ENCODE results near the gene FKBP4. TPM values are rescaled to one million over a fixed set of nuclear protein-coding genes. Genes with fewer than 3 reads are reported as not detected.

FKBP4 gene
- total and polyA plus RNA-seq, 2 of the 13 experiments (the other 11 are each of a cell fraction or from before 2014, with no cell fraction given) = 25.7 to 66.1 TPM

GRCh38 chr12:2783936-2784600 is 10.7 kb upstream of the FKBP4 start (continued):
- TF ChIP-seq THAP7 (CRISPR knock-in tag; IDR thresholded peaks at IDR 0.05) (no peak), ZNF629 (CRISPR knock-in tag; conservative IDR thresholded peaks at IDR 0.05) (no peak), ZNF740 (CRISPR knock-in tag; IDR thresholded peaks at IDR 0.05) (no peak), ZNF558 (CRISPR knock-in tag; IDR thresholded peaks at IDR 0.05; ENCODE audit: borderline replicate concordance) (no peak), RCOR2 (CRISPR knock-in tag; IDR thresholded peaks at IDR 0.05) (no peak), CBX5 (CRISPR knock-in tag; IDR thresholded peaks at IDR 0.05; ENCODE audit: borderline replicate concordance) (no peak), GTF2F1 (IDR thresholded peaks at IDR 0.05; ENCODE audit: low read length) (no peak), DNMT3B (CRISPR knock-in tag; conservative IDR thresholded peaks at IDR 0.05) (no peak), IRX3 (CRISPR knock-in tag; IDR thresholded peaks at IDR 0.05; ENCODE audit: borderline replicate concordance, low read depth) (no peak), TRAFD1 (CRISPR knock-in tag; IDR thresholded peaks at IDR 0.05; ENCODE audit: borderline replicate concordance) (no peak), ELF3 (CRISPR knock-in tag; IDR thresholded peaks at IDR 0.05) (no peak), SP5 (CRISPR knock-in tag; IDR thresholded peaks at IDR 0.05; ENCODE audit: borderline replicate concordance, low read depth) (no peak), ZNF691 (CRISPR knock-in tag; IDR thresholded peaks at IDR 0.05; ENCODE audit: borderline replicate concordance, low read depth) (peak; percentile 99), SMC3 (IDR thresholded peaks at IDR 0.05; ENCODE audit: low read length) (peak; percentile 60; the same call in 1 of the 2 replicates), ZFP36L1 (CRISPR knock-in tag; IDR thresholded peaks at IDR 0.05) (no peak), ZMYM3 (CRISPR knock-in tag; IDR thresholded peaks at IDR 0.05) (peak; percentile 67), ZEB1 (IDR thresholded peaks at IDR 0.05; ENCODE audit: insufficient replicate concordance, low read depth) (no peak), NR1H2 (CRISPR knock-in tag; IDR thresholded peaks at IDR 0.05; ENCODE audit: borderline replicate concordance, low read depth) (no peak), TRIM22 (IDR thresholded peaks at IDR 0.05) (no peak), TOPORS (CRISPR knock-in tag; IDR thresholded peaks at IDR 0.05) (no peak), ZNF329 (CRISPR knock-in tag; IDR thresholded peaks at IDR 0.05; ENCODE audit: low read depth) (no peak), ZNF709 (CRISPR knock-in tag; IDR thresholded peaks at IDR 0.05) (no peak), ZNF543 (CRISPR knock-in tag; IDR thresholded peaks at IDR 0.05) (no peak), MYC (CRISPR knock-in tag; IDR thresholded peaks at IDR 0.05; ENCODE audit: borderline replicate concordance) (no peak), AGO1 (IDR thresholded peaks at IDR 0.05; ENCODE audit: low read depth, low read length, poor library complexity, severe bottlenecking) (no peak), SALL1 (CRISPR knock-in tag; IDR thresholded peaks at IDR 0.05) (no peak), NFATC3 (CRISPR knock-in tag; IDR thresholded peaks at IDR 0.05) (no peak)

All from HepG2 (cell line).